HS-27A (cell line): ENCODE measurements around the gene OR2T33.
"Not testable (repeated sequence)": the region's sequence is repeated elsewhere in the genome, so short reads cannot be mapped to it uniquely, and the experiment has no call there.

Experiments
- DNase-seq: peaks from one replicate; pipeline ENCODE4 v3.0.0-alpha.2; 2012; ENCODE audit warnings: low read depth, missing footprints

OR2T33 gene, protein sequence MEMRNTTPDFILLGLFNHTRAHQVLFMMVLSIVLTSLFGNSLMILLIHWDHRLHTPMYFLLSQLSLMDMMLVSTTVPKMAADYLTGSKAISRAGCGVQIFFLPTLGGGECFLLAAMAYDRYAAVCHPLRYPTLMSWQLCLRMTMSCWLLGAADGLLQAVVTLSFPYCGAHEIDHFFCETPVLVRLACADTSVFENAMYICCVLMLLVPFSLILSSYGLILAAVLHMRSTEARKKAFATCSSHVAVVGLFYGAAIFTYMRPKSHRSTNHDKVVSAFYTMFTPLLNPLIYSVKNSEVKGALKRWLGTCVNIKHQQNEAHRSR

DNA sequence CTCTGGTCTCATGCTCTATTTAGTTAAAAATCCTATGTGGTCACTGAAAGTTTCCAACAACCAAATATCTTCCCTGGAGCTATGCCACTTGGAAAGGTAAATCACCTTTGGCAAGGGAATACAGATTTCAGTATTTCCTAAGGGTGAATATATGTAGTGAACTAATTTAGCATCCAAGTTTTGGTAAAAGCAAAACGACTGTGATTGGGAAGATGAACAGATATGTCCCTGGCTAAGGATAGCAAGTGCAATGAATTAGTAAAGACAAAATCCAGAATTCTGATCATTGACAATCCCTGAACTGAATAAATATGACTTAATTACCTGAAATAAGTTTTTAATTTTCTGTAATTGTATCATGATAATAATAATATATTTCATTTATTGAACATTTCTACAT is at the start of gene OR2T33:
TSS of gene OR2T33 (minus strand) at position 101 of the 400 bp plus-strand sequence. CDS start 4,162 bp downstream, outside the sequence.
- DNase-seq: no peak

DNA sequence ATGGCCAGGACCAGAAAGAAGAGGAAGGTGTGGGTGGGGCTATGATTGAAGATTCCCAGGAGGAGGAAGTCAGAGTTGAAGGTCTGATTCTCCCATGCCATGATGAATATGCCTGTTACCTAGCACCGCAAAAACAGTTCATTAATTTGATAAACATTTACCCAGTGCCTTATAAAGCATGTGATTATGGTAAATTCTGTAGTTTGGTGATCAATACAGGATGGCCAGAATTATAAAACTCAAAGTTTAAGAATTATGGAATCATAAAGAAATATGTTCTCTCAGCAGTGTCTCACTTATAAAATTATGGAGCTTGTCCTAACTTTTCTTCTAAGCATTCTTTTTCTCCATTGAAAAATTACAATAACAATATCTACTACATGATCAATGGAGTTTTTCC is 46.7 kb upstream of the OR2T33 start, which contains the start of gene OR2M7:
TSS of gene OR2M7 (minus strand) at position 101 of the 400 bp plus-strand sequence. CDS start at position 101, 0 bp downstream.
- DNase-seq: no peak

DNA sequence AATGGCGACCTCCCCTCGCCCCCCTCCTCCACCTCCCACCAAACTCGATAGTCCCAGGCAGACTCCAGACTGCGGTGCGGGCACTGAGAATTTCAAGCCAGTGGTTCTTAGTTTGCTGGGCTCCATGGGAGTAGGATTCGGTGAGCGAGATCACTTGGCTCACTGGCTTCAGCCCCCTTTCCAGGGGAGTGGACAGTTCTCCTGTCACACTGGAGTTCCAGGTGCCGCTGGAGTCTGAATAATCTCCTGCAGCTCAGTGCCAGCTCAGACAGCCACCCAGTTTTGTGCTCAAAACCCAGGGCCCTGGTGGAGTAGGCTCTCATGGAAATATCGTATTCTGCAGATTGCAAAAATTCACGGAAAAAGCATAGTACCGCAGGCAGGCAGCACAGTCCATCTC is 39.0 kb upstream of the OR2T33 start:
- DNase-seq: no peak

DNA sequence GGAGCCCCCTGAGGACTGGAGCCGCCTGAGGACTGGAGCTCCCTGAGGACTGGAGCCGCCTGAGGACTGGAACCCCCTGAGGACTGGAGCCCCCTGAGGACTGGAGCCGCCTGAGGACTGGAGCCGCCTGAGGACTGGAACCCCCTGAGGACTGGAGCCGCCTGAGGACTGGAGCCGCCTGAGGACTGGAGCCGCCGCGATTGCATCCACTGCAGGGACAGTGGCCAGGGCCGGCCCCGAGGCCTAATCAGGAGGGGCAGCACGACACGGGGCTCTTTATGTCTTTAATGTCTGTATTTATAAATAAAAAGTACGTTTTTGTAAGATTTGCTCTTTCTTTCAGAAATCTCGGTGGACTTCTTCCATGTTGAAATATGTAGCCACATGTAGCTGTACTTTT is 29.0 kb upstream of the OR2T33 start:
- DNase-seq: not testable (repeated sequence)

DNA sequence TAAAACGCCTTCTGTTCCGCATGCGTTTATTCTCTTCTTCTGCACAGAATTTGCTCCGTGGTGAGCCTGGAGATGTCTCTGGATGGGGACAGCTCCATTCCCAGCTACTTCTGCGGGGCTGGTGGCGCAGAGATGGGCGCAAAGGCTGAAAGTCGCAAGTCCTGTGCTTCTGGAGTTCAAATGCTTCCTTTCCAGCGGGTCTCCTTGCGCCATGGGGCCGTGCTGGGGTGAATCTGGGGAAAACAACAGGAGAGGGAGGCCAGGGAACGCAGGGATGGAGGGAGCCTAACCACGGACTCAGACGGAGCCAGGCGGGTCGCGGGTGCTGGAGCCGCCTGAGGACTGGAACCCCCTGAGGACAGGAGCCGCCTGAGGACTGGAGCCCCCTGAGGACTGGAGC is 28.3 kb upstream of the OR2T33 start:
- no peak for DNase-seq

DNA sequence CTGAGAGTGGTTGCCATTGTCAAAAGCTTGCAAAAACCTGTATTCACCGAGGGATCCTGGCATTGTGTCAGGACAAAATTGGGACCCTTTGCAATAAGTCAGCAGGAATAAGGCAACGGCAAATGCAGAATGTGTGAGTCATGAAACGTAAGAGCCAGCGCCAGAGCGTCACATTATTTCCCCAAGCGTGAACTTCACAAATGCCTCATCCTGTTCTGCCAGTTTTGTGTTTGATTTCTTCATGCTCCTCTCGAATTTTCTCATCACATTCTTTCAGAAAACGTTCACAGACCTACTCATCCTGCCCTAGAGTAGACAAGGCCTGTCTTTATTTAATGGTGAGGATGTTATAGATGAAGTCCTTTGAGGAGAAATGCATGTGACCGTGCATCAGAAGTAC is 27.9 kb upstream of the OR2T33 start:
- DNase-seq: not testable (repeated sequence)

DNA sequence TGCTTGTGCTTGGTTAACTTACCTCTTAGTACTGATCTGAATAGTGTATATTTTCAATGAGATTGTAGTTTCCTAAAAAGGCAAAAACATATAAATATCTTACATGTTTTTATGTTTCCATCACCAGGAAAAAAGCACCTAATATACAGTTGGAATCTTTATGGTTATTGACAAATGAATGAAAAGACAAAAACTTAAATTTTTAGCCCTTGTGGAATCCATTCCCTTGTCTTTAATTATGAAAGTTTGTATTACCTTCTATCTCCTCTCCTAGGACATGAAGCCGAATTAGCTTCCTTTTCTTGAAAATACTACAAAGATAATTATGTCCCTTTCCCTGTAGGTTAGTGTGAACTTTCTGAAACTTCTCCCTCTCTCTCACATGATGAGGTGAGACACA is 25.5 kb upstream of the OR2T33 start, which contains the start of gene OR2T12:
TSS of gene OR2T12 (minus strand) at position 101 of the 400 bp plus-strand sequence. CDS start 7,846 bp downstream, outside the sequence.
- DNase-seq: no peak

DNA sequence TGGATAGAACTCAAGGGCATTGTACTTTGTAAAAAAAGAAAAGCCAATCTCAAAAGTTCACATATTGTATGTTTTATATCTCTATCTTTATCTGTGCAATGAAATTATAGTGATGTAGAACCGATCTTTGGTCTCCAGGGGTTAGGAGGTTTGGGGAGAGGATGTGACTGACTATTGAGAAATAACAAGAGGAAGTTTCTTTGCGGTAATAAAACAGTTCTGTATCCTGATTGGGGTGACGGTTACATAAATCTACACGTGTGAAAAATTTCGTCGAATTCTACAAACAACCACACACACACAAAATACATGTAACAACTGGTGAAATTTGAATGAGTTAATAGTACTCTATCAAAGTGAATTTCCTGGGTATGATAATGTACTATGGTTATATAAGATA is 10.6 kb upstream of the OR2T33 start:
- DNase-seq: no peak

DNA sequence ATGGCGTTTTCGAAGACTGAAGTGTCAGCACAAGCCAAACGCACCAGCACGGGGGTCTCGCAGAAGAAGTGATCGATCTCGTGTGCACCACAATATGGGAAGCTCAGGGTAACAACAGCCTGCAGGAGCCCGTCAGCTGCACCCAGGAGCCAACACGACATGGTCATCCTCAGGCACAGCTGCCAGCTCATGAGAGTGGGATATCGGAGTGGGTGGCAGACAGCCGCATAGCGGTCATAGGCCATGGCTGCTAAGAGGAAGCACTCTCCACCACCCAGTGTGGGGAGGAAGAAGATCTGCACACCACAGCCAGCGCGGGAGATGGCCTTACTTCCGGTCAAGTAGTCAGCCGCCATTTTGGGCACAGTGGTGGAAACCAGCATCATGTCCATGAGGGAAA is 4.6 kb downstream of the OR2T33 start:
- not testable (repeated sequence) for DNase-seq

DNA sequence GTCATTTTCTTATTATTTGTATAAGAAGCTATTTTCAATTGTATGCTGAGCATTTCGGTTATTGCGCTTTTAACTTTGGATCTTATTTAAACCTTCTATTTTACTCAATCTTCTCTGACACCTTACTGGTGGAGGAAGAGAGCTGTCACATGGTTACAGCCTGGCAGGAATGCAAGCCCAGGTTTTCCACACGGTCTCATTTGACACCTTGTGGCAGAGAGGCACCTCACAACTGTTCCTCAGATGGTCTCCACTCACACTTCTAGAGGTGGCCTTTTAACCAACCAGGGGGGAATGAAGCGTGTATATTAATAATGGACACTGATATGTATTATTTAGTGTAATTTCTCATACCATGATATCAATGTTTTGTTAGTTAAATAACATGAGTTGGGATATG is 9.6 kb downstream of the OR2T33 start:
- no peak for DNase-seq

DNA sequence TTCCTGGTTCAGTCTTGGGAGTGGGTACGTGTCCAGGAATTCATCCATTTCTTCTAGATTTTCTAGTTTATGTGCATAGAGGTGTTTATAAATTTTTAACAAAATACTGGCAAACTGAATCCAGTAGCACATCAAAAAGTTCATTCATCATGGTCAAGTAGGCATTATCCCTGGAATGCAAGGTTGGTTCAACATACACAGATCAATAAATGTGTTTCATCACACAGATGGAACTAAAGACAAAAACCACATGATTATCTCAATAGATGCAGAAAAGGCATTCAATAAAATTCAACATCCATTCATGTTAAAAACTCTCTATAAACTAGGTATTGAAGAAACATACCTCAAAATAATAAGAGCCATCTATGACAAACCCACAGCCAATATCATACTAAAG is 18.5 kb downstream of the OR2T33 start:
- not testable (repeated sequence) for DNase-seq

DNA sequence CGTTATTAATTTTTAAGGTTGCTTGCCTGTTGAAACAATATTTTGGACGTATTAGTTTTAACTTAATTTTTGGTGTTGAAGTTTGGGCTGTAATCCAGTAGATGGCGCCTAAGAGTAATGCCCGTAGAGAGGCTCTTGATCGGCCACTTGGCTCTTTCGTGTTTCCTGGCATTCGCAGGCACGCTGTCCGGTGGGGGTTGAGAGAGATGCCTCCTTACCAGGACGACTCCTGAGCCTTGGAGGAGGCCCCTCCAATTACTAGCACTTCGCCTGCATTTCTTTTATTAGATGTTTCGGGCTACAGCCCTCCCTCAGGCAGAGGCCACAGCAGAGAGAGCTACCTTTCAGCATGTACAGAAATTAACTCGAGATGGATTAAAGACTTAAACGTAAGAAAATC is 34.6 kb downstream of the OR2T33 start:
- no peak for DNase-seq

DNA sequence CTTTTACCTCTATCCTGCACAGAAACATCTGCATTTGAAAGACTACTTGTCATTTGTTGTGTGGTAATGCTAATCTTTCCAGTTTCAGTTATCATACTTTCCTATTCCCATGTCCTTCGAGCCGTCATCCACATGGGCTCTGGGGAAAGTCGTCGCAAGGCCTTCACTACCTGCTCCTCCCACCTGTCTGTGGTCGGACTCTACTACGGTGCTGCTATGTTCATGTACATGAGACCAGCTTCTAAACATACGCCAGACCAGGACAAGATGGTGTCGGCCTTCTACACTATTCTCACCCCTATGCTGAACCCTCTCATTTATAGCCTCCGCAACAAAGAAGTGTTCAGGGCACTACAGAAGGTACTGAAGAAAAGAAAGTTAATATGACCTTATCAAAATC is 38.3 kb downstream of the OR2T33 start:
- DNase-seq: no peak

DNA sequence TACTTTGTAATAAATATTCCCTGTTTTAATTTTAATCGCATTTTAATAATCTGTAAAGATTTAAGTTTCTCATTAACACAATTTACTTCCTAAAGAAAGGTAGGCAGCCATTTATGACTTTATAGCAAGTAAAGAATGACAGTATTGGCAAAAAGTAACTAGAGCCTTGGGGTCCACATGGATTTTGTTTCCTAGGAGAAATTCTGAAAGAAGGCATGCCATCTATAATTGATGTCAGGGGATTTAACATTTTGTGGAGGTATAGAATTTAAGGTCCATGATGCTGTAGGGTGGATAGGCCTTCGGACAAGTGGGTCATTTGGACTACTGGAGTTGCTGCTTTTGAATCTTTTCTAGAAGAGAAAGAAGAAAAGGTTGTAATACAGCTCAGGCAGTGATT is 46.7 kb downstream of the OR2T33 start, which contains the start of gene OR2M4:
TSS of gene OR2M4 (plus strand) at position 301 of the 400 bp plus-strand sequence. CDS start 7,512 bp downstream, outside the sequence.
- DNase-seq: no peak

DNA sequence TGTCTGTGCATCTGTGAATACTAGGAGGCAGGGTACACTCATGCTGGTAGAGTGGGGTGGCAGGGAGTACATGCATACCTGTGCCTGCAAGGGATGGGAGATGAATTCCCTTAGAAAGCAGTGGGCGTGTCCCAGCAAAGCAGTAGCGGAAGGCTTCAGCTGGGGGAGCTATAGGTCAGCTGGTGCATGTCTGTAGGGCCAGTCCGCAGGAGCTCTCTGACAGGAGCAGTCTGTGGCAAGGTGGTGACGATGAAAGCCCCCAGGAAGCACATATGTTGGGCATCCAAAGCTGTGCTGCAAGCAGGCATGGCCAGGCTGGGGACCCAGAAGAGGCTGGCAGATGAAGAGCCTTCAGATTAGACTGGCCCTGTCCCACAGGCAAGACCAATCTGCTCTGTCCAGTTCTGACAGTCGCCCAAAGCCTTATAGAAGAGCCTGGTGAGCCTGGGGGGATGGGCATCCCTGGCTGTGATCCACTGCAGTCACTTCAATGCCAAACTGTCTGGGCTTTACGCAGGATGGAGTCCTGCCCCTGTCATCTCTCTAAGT is 48.3 kb downstream of the OR2T33 start:
- no peak for DNase-seq

DNA sequence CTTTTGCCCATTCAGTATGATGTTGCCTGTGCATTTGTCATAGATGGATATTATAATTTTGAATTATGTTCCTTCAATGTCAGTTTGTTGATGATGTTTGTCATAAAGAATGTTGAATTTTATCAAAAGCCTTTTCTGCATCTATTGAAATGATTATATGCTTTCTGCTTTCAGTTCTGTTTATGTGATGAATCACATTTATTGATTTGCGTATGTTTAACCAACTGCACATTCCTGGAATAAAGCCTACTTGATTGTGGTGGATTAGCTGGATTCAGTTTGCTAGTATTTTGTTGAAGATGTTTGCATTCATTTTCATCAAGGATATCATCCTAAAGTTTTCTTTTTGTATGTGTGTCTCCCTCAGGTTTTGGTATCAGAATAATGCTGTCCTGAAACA is 52.2 kb downstream of the OR2T33 start:
- no peak for DNase-seq
